Activated CD4-positive, alpha-beta T cell treated with anti-CD3 and anti-CD28 coated beads for 48 hours (primary cell): ENCODE measurements around the gene CTSE.

Source experiments
- DNase-seq: peaks from one replicate; pipeline ENCODE4 v3.0.0-alpha.2; 2020

Gene CTSE

DNA sequence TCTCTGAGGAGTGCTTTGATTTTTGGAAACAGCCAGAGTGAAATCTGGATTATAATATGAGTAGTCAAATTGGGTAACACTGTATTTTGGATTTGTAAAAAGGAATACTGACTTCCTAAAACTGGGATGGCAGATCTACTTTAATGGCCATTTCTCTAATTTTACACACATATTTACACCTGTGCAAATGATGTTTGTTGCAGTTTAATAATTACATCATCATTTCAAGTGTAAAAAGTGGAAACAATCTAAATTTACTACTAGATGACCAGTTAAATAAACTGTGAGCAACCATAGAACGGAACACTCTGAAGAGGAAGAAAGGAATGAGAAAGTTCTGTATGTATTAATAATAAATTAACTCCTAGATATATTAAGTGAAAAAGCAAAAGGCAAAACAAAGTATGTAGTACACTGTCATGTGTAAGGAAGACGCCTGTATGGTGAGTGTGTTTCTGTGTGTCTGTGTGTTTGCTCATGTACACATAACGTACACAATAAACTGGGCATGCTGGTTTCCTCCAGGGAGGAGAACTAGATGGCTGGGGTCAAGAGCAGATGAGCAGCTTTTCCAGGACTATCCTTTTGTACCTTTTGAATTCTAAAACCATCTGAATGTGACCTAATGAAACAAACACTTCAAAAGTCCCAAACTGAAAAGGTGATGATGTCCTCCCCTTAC, 26.4 kb upstream of the CTSE start:
- no peak for DNase-seq

DNA sequence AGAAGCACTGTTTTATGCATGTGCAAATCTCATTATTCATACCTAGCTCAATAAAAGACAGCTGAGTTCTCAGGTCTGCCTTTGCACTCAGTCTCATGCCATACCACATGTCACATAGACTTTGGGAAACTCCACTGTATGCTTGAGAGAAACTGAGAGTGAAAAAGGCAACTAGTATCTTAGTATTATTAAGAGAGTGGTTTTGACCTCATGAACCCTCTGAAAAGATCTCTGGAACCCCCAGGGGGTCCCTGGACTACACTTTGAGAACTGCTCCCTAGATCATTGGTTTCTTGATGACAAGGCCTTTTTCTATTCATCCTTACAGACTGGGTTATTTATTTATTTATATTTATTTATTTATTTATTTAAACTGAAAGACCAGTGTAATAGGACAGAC, 25.6 kb upstream of the CTSE start:
- no peak for DNase-seq

DNA sequence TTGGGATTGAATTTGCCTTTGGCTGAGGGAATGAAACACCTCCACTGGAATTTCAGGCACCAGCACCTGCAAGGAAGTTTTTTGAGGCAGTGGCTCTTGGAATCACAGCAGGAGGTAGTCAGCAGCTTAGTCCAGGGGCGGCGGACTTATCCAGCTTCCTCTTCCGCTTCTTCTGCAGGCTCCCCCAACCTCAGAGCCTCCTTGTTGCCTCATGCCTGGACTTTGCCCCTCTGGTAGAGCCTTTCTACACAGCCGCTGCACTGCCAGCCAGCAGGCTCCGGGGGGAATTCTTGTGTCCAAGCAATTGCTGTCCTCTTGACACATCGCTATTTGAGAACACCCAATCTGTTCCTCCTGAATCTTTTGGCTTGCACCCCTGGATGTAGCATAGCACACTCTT, 24.9 kb upstream of the CTSE start:
- DNase-seq = no peak

DNA sequence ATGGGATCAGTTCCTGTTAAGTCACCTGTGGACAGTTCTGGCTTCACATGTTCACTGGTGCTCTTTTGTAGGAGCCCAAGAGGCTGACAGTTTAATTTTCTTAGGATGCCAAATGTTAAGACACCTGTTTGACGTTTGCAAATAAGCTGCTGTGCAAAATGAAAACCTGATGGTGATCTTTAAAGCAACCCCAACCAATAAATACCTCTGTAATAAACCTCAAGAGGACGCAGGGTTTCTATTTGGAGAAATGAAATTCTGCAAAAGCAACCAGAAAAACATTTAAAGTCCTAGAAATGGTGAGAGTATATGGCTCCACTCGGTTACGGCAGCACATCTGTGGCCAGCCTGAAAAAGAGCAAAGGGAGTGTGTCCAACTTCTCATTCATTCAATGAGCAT, 23.6 kb upstream of the CTSE start:
- no peak for DNase-seq

DNA sequence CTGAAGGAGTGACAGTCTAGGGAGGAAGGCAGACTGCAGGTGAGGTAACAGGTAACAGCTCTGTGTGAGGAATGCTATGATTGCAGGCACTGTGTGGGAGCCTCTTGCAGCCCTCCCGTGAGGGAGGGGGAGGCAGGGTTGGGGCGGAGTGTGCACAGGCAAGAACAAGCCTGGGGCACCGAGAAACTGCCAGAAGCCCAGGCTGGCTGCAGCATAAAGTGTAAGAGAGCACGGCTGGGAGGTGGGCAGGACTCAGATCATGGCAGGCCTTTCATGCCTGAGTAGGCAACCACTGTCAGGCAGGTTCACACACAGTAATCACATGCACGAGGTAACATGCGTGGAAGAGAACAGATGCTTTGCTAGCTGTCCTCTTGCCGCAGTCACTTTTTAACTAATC, 17.9 kb upstream of the CTSE start:
- no peak for DNase-seq

DNA sequence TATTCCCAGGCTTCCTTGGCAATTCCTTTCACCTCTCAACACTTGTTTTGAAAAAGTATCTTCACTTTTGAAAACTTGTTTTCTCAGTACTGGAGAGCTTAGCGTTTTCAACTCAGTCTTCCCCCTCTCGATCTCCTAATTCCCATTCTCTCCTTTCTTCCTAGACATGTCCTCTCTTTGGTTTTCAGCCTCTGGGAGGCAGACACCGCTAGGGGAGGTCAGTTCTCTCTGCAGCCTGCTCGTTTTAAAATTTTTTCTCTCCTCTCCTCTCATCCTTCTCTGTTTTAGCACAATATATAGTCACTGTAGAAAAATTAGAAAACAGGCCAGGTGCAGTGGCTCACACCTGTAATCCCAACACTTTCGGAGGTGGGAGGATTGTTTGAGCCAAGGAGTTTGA, 16.6 kb upstream of the CTSE start:
- DNase-seq = no peak

DNA sequence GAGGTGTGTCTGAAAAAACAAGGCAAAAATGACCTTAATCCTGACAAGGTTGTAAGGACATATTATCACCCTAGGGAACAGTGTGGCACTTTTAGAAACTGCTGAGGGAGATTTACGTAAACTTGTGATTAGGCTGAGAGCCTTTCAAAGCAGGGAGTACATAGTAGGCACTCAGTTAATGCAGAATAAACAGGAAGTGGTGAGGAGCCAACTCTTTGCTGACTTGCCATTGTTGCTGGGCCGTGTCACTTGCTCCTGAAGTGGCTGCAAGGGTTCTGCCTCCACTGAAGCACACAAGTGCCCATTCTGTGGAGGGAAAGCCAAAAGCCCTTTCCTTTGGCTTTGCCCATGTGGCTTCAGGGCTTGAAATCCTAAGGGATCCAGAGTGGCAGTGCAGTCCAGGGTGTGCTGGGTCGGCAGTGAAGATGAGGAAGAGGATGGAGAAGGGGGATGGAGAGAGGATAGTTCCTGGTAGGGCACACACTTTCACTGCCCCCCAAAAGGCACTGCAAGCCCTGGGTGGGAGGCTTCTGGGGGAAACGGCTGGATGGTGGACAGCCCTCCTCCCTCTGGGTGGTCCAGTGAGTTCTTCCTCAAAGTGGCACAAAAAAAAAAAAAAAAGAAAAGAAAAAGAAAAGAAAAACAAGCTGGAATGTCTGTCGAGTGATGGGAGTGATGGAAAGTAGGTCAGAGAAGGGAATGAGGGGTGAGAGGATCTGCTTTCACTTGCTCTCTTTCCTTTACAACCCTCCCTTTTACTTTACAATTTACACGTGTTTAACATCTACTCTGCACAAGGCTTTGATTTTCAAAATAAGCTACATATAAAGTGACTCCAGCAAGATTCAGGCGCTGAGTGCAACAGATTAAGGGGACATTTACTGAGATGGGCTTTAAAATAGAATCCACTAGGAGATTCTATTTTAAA, 15.6 kb upstream of the CTSE start:
- no peak for DNase-seq

DNA sequence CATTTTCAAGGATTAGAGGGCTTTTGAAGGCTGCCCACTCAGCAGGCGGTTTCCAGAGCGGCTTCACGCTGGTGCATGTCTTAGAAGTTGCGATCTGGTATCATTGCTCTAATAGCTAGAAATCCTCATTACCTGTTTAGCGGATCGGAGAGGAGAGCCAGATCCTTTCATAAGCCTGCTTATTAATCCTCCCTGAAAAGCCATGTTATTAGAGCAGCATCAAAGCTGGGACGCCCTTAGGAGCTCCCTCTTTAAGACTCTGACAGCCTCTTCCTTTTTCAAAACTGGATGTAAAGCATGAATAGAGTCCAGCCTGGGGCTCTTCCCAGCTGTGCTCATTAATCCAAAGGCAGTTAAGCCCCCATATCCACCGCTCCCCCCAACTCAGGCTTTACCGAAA, 13.9 kb upstream of the CTSE start:
- no peak for DNase-seq

DNA sequence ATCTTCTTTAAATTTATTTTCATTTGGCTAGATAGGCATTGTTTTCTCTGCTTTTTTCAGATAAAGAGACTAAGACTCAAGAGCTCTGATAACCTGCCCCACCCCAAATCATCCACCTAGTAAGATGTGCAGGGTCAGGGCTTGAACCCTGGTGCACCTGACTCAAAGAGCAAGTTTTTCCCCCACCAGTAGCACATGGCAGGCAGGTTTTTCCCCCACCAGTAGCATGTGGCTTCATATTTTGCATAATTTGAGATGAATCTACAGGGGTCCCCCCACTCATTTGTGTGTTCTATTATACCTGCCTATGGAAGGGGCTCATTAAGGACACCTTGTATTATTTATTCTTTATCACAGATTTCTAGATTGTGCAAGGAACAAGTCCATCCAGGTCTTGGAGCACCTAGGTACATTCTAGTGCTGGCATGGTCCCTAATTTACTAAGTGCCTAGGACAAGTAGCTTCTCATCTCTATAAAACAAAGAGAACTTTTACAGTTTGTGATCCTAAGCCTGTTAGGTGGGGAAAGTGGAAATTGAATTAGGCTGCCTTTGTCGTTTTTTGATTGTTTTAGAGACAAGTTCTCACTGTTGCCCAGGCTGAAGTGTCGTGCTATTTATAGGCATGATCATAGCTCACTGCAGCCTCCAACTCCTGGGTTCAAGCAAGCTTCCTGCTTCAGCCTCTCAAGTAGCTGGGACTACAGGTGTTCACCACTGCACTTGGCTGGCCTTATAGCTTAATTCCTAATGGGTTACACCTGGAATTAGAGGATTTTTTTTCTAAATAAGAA, 13.2 kb upstream of the CTSE start:
- no peak for DNase-seq

DNA sequence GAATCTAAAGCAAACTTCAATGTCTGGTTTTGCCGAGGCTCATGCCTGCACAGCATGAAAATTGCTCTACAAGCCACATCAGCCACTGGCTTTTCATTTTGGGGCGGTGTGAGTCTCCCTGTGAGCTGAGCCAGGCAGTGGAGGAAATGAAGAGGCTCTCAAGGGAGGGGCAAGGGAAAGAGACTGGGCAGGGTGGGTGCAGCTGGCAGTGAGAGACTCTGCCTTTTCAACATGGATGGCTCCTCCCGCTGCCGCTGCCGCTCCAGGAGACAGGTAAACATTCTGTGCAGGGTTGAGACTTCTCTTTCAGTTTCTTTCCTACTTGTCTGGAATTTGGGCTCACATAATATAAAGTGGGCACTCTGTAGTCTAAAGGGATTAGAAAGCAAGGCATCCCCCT, 11.3 kb upstream of the CTSE start:
- DNase-seq = no peak

DNA sequence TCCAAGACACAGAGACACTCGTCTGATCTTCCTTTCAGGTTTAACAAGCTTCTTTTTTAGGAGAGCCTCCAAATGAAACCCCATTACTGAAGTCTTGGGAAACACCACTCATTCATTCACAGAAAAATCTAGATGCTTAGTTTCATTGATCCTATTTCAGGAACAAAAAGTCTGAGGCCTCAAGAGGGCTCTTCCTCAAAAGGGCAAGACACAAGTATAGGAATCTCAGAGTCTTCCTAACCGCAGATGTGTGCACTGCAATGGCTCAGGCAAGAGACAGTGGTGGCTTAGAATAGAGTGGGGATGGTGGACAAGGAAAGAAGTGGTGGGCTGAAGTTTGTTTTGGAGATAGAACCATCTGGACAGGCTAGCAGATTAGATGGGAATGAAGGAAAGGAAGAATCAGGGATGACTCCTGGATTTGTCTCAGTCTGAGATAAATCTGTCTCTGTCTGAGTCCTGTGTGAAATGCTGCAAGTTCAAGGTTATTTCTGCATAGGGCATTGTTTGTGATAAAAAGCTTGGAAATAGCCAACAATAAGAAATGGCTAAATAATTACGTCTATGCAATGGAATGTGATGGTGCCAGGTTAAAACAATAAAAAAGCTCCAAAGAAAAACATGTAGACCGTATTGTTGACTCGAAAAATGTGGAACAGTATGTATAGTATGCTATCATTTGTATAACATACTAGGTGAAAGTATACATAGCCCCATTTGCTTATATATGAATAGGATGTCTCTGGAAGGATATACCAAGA, 8.9 kb upstream of the CTSE start:
- DNase-seq = no peak

DNA sequence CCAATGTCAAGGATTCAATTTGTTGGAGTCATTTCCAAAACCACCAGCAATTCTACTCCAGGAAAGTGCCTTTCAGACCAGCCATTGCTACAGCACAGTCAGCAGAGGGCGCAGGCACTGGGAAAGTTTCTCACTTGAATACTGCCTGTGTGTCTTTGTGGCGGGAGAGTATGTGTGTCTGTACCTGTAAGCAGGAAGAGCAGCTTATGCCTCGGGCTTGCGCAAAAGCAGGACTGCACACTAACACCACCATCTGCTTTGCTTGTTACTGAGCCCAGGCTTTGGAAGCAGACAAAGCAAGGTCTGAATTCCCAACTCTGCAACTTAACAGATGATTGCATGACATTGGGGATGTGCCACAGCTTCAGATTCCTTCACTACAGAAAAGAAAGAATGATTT, 7.0 kb upstream of the CTSE start:
- peak; percentile 78 for DNase-seq

DNA sequence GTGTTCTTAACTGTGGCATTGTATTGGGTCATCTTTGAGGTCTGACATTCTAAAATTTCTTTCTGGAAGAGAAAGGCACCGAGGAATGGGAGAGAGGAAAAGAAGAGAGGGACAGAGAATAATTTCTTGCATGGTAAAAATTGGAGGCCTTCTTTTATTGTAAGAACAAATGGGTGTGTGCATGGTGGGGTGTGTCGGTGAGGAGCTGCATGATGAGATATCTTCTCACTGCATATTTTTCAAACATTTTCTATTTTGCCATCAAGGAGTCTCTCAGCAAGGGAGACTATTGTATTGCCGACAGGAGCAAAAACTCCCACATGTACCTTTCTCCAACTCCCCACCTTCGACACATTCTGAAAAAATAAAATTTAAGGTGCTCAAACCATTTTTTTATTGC, 6.5 kb upstream of the CTSE start:
- no peak for DNase-seq

DNA sequence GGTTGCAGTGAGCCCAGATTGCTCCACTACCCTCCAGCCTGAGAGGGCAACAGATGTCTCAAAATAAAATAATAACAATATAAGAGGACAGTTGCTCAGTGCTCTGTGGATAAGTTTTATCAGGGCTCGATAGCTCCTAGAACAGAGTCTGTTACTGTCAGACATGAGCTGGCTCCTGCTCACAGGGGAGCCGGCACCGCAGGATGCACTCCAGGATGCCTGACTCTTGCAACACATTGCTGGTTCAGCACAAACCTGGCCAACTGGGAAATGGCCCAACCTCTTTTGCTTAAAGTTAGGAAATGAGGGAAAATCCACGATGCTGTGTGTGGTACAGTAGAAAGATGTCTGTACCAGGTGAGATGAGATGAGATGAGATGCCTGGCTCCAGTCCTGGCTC, 5.8 kb upstream of the CTSE start:
- no peak for DNase-seq

DNA sequence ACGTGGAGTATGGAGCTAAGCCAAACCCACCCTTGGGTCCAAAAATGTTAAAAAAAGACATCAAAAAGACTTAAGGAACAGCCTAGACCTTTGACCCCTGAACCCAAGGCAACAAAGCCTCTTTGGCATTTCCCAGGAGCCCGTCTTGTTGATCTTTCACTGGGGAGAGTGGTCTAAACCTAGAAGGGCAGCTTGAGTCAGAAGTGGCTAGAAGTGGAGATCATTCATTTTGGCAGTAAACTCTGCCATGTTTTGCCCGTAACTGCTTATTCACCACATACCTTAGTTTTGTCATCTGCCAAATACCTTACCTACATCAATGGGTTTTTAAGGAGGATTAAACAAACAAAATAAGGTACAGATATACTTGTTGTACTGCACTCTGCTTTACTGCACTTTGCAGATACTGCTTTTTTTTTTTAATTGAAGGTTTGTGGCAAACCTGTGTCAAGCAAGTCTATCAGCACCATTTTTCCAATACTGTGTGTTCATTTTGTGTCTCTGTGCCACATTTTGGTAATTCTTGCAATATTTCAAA, 1.7 kb upstream of the CTSE start:
- DNase-seq = no peak

DNA sequence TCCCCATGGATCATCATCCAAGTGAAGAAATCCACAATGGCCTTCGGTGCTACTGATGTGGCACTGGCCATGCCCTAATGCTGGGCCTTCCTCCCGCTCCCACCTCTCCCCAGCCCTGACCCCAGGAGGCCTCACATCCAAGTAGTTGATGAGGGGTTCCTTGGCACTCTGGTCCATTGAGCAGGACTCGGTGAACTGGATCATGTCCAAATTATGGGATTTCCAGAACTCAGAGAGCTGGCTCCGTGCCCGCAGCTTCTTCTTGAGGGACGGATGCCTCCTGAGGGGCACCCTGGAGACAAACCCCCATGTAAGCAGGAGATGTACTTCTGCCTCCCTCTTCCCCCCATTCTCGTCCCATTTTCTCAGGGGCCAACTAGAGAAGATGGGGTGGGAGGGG, 929 bp downstream of the CTSE start:
- DNase-seq = no peak

DNA sequence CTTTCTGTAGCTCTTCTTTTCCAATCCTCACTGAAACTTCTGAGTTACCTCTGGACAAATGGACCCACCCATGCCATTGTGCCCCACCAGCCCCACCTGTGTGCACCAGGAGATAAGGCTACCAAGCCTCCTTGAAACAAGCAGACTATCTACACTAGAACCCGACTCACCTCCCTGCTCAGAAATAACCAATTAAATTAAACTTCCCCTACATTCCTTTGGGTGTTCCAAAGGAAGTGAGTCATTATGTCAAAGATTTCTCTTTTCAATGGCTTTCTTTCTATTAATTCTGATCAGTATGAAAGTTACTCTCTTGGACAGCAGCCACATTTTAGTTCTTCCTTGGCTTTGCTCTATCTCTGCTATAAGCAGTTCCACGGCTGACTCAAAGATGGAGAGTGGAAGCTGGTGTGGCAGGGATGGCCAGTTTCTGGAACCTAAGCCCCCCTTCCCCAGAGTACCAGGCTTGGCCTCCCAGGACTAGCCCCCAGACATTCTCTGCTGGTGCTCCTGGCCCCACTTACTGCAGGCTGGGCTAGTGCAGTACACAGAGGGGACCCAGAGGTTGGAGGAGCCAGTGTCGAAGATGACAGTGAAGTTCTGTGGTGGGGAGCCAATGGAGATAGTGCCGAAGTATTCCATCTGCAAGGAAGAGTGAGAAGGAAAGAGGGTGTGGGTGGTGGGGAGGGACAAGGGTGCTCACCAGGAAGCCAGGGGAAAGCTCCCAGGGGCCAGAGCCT, 1.9 kb downstream of the CTSE start:
- DNase-seq = no peak

DNA sequence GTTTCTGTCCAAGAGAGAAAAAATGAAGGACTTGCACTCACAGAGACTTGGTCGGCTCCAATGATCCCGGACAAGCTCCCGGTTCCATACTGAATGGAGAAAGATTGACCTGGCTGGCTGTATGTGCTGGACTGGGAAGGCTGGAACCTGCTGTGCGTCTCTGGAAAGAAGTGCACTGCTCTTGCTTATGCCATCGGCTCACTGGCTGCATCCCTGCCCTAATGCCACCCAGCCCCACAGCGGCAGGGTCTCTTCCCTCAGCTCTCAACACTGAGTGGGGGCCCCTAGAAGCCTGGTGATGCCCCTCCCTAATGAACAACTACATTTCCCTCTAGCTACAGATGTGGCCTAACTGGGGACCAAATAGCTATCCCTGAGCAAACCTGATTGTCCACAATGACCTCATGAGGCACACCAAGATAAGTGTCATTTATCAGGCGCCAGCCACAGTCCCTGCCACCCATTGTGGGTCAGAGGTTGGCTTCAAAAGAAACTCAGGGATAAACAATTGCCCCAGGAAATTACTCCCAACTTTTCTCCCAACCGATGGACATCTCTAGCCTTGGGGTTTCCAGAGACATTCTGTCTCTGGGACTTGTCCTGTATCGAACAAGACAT, 2.6 kb downstream of the CTSE start:
- DNase-seq = no peak

DNA sequence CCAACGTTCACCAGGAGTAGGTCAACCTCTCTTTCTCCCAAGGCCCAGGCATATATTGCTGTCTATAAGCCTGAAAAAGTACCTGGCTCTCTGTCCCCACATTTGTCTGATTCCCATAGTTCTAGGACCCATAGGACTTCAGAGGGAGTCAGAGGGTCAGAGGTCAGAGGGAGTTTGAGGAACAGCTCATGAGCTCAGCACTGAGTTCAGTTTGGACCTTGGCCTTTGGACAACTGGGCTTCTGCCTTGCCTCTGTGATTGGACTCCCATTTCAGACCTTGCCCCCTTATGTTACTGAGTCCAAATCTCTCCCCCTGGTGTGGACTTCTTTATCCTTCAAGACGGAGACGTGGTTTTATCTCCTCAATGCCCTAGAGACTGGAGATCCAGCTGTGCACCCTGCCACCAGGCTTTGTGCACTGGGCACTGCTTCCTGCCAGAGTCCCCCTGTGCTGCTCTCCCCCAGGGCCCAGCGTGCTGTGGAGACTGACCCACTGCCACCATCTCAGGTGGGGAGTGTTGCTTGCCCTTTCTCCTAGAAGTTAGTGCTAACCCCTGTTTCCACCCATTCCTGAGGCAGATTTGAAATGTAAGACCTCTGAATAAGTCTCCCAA, 3.2 kb downstream of the CTSE start:
- DNase-seq = no peak

DNA sequence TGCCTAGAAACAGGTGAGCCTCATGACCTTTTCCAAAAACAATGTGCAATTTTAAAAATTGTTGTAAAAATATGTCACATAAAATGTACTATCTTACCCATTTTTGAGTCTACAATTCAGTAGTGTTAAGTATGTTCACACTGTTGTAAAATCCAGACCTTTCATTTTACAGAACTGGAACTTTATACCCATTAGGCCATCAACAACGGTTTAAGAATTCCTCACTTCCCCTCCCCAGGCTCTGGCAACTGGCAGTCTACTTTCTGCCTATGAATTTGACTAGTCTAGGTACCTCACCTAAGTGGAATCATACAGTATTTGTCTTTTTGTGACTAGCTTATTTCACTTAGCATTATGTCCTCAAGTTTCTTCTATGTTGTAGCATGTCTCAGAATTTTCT, 8.6 kb downstream of the CTSE start:
- DNase-seq = no peak

DNA sequence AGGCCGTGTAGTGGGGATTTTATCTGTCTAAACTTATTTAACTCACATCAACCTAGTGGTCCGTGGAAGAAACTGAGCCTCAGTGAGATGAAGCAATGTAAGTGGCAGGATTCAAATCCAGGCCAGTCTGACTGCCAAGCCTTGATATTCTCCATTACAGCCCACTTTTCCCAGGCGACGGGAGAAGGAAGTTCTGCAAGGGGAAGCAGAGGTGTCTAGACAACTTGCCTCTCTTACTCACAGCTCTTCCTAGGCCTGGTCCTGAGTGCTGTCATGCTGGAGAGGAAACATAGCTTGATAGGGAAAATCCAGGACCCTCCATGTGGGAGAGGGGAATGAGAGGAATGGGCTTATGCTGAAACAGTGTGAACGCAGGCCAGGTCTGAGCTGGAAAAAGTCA, 9.1 kb downstream of the CTSE start:
- no peak for DNase-seq
